IMR-90 (cell line): ENCODE data around the gene PMP22. TPM values are rescaled to one million over a fixed set of nuclear protein-coding genes. Genes with fewer than 3 reads are reported as not detected.

ENCODE experiments used
- ATAC-seq: fragments of 200-7000 bp; cut with Tn5 transposase; 2 replicates; pipeline ENCODE4 v1.9.1; 2020; ENCODE audit warnings: low read depth, mild to moderate bottlenecking, moderate library complexity
- BruUV-seq: library from RNA; stranded (reverse); fragments of 400-500 nt; replicated peaks from 2 replicates; lab custom pipeline; 2021; lab: Mats Ljungman, UMichigan
- CTCF ChIA-PET: fragments of 300-600 bp; formaldehyde crosslinking; extraction: SDS; loops from one replicate; lab custom pipeline; 2021; ENCODE audit warnings: antibody characterized with exemption; lab: Yijun Ruan, JAX
- POLR2A ChIA-PET: fragments of 300-600 bp; sonication (Branson Sonifier 250); formaldehyde crosslinking; loops from one replicate; lab custom pipeline; 2022; ENCODE audit warnings: antibody characterized with exemption; ENCODE audit not compliant: unreplicated experiment; lab: Charles Lee
- DNase-seq: peaks from one replicate; pipeline ENCODE4 v3.0.0; 2013
- H2AFZ ChIP-seq: replicated peaks from 2 replicates; pipeline ENCODE3; 2013; ENCODE audit warnings: low read length, mild to moderate bottlenecking; ENCODE audit not compliant: poor library complexity
- H2AK5ac ChIP-seq: 2 replicates; pipeline ENCODE4 v1.6.1; 2013; ENCODE audit warnings: low read depth, low read length, inconsistent platforms
- H2AK9ac ChIP-seq: replicated peaks from 2 replicates; pipeline ENCODE3; 2013; ENCODE audit warnings: mild to moderate bottlenecking, low read depth, low read length, moderate library complexity; ENCODE audit not compliant: poor library complexity
- H2BK120ac ChIP-seq: 2 replicates; pipeline ENCODE4 v1.6.1; 2013; ENCODE audit warnings: low read depth, low read length, inconsistent platforms
- H2BK15ac ChIP-seq: 3 replicates; pipeline ENCODE4 v1.6.1; 2013; ENCODE audit warnings: low read depth, low read length, inconsistent platforms
- H2BK20ac ChIP-seq: 2 replicates; pipeline ENCODE4 v1.6.1; 2013; ENCODE audit warnings: low read depth, mild to moderate bottlenecking, inconsistent platforms, low read length, moderate library complexity
- H2BK5ac ChIP-seq: 2 replicates; pipeline ENCODE4 v1.6.1; 2013; ENCODE audit warnings: mild to moderate bottlenecking, low read depth, low read length, inconsistent platforms; ENCODE audit not compliant: poor library complexity, severe bottlenecking
- H3K14ac ChIP-seq: replicated peaks from 2 replicates; pipeline ENCODE4 v1.6.1; 2013; ENCODE audit warnings: low read depth, low read length, inconsistent platforms
- H3K18ac ChIP-seq: 2 replicates; pipeline ENCODE4 v1.6.1; 2013; ENCODE audit warnings: low read depth, low read length, control low read depth
- H3K23ac ChIP-seq: 2 replicates; pipeline ENCODE4 v1.6.1; 2013; ENCODE audit warnings: low read depth, low read length, inconsistent platforms
- H3K27ac ChIP-seq: 2 replicates; pipeline ENCODE4 v1.5.1; 2013; ENCODE audit warnings: mild to moderate bottlenecking, control low read depth, low read length; ENCODE audit not compliant: insufficient read depth
- H3K27me3 ChIP-seq: 2 replicates; pipeline ENCODE4 v1.6.1; 2013; ENCODE audit warnings: low read length; ENCODE audit not compliant: control insufficient read depth, insufficient read depth
- H3K36me3 ChIP-seq: 2 replicates; pipeline ENCODE4 v1.6.1; 2013; ENCODE audit warnings: low read length, mixed read lengths; ENCODE audit not compliant: control insufficient read depth, insufficient read depth
- H3K4ac ChIP-seq: 2 replicates; pipeline ENCODE4 v1.6.1; 2013; ENCODE audit warnings: low read depth, low read length, inconsistent platforms
- H3K4me1 ChIP-seq: 2 replicates; pipeline ENCODE4 v1.6.1; 2013; ENCODE audit warnings: low read length, mixed read lengths; ENCODE audit not compliant: control insufficient read depth, insufficient read depth
- H3K4me2 ChIP-seq: 2 replicates; pipeline ENCODE4 v1.6.1; 2013; ENCODE audit warnings: low read depth, mild to moderate bottlenecking, control low read depth, low read length, moderate library complexity
- H3K4me3 ChIP-seq: 2 replicates; pipeline ENCODE4 v1.5.1; 2013; ENCODE audit warnings: low read depth, mild to moderate bottlenecking, control low read depth, low read length, moderate library complexity; ENCODE audit not compliant: insufficient read depth
- H3K56ac ChIP-seq: 2 replicates; pipeline ENCODE4 v1.6.1; 2013; ENCODE audit warnings: low read length, inconsistent platforms; ENCODE audit not compliant: insufficient read depth; ENCODE audit errors: extremely low read depth
- H3K79me1 ChIP-seq, 2 experiments: 2 replicates each; pipeline ENCODE4 v1.6.1; 2013; ENCODE audit warnings: low read length in 2 of 2, inconsistent platforms in 1 of 2, low read depth in 1 of 2
- H3K9ac ChIP-seq: 2 replicates; pipeline ENCODE4 v1.6.1; 2013; ENCODE audit warnings: low read depth, low read length, control low read depth
- H3K9me1 ChIP-seq: 2 replicates; pipeline ENCODE4 v1.6.1; 2013; ENCODE audit warnings: low read length, inconsistent platforms; ENCODE audit not compliant: insufficient read depth
- H3K9me3 ChIP-seq: 2 replicates; pipeline ENCODE4 v1.6.1; 2013; ENCODE audit warnings: low read length; ENCODE audit not compliant: control insufficient read depth, insufficient read depth
- H4K20me1 ChIP-seq: 2 replicates; pipeline ENCODE4 v1.6.1; 2013; ENCODE audit warnings: low read length, inconsistent platforms; ENCODE audit not compliant: insufficient read depth
- H4K5ac ChIP-seq: 2 replicates; pipeline ENCODE4 v1.6.1; 2013; ENCODE audit warnings: mild to moderate bottlenecking, low read depth, low read length, control low read depth
- H4K8ac ChIP-seq, 2 experiments: 2 replicates each; pipeline ENCODE4 v1.6.1; 2013; ENCODE audit warnings: low read depth in 2 of 2, low read length in 2 of 2, control low read depth in 1 of 2, inconsistent platforms in 1 of 2
- H4K91ac ChIP-seq: 2 replicates; pipeline ENCODE4 v1.6.1; 2013; ENCODE audit warnings: low read depth, low read length, inconsistent platforms; ENCODE audit not compliant: insufficient read depth
- BHLHE40 ChIP-seq: fragments of 150-350 bp; IDR thresholded peaks from 2 replicates; pipeline ENCODE4 v1.6.1; 2016; ENCODE audit warnings: mild to moderate bottlenecking, low read depth, low read length
- CEBPB ChIP-seq: IDR thresholded peaks from 2 replicates; pipeline ENCODE4 v1.6.1; 2012; ENCODE audit warnings: low read depth, low read length, improper control_type of control experiment
- CHD1 ChIP-seq: IDR thresholded peaks from 2 replicates; pipeline ENCODE4 v1.6.1; 2012; ENCODE audit warnings: low read depth, low read length, improper control_type of control experiment
- FOS ChIP-seq: fragments of 150-350 bp; IDR thresholded peaks from 2 replicates; pipeline ENCODE4 v1.6.1; 2016; ENCODE audit warnings: low read depth, low read length
- MAFK ChIP-seq: IDR thresholded peaks from 2 replicates; pipeline ENCODE4 v1.6.1; 2012; ENCODE audit warnings: low read depth, low read length, improper control_type of control experiment
- MAZ ChIP-seq: IDR thresholded peaks from 2 replicates; pipeline ENCODE4 v1.6.1; 2012; ENCODE audit warnings: low read depth, mild to moderate bottlenecking, low read length, improper control_type of control experiment, moderate library complexity, borderline replicate concordance
- MXI1 ChIP-seq: IDR thresholded peaks from 2 replicates; pipeline ENCODE4 v1.6.1; 2012; ENCODE audit warnings: low read depth, mild to moderate bottlenecking, low read length, moderate library complexity, borderline replicate concordance
- NFE2L2 ChIP-seq: fragments of 150-350 bp; IDR thresholded peaks from 2 replicates; pipeline ENCODE4 v1.6.1; 2016; ENCODE audit warnings: low read depth, mild to moderate bottlenecking, low read length
- POLR2A ChIP-seq: IDR thresholded peaks from 2 replicates; pipeline ENCODE4 v1.6.1; 2012; ENCODE audit warnings: mild to moderate bottlenecking, low read depth, low read length
- RAD21 ChIP-seq: IDR thresholded peaks from 2 replicates; pipeline ENCODE4 v1.6.1; 2012; ENCODE audit warnings: low read length, improper control_type of control experiment
- RCOR1 ChIP-seq: IDR thresholded peaks from 2 replicates; pipeline ENCODE4 v1.6.1; 2012; ENCODE audit warnings: mild to moderate bottlenecking, low read length, improper control_type of control experiment; ENCODE audit not compliant: insufficient replicate concordance
- RFX5 ChIP-seq: IDR thresholded peaks from 2 replicates; pipeline ENCODE4 v1.8.0; 2012; ENCODE audit warnings: low read depth, mild to moderate bottlenecking, low read length, moderate library complexity
- SMC3 ChIP-seq: fragments of 150-350 bp; IDR thresholded peaks from 2 replicates; pipeline ENCODE4 v1.6.1; 2016; ENCODE audit warnings: low read depth, mild to moderate bottlenecking, antibody characterized with exemption, low read length, moderate library complexity
- WGBS, 2 experiments: methylation state at CpG; one replicate each; pipeline versions ENCODE4 v1.1.5 to v1.1.7; 2013; ENCODE audit warnings: missing lambda C conversion rate in 2 of 2; ENCODE audit not compliant: insufficient read length in 1 of 2; ENCODE audit errors: extremely low coverage in 2 of 2; 5-methylcytosine and 5-hydroxymethylcytosine counted together
- dilution Hi-C: fragments of 300-500 bp; cut with HindIII; formaldehyde crosslinking; loops from one replicate; pipeline ENCODE4 v1.14.3; 2018; ENCODE audit warnings: low sequenced_read_pairs; ENCODE audit not compliant: unreplicated experiment
- in situ Hi-C: fragments of 300-500 bp; cut with MboI; formaldehyde crosslinking; loops from 3 replicates; pipeline ENCODE4 v1.14.3; 2019; ENCODE audit warnings: low sequenced_read_pairs, inconsistent platforms, mixed read lengths
- intact Hi-C: fragments of 100-400 bp; cut with micrococcal nuclease; formaldehyde crosslinking; loops from 2 replicates; pipeline ENCODE4 v1.10.0; 2022
- polyA plus RNA-seq, 3 experiments: library from polyadenylated mRNA; depleted of rRNA; stranded (reverse); fragments of >200 nt; gene quantifications; 2 replicates each; pipeline ENCODE4 v1.2.3, GENCODE V29; 2012; ENCODE audit warnings: low replicate concordance in 1 of 3
- total RNA-seq: library from RNA; depleted of rRNA; stranded (reverse); fragments of >200 nt; gene quantifications from 2 replicates; pipeline ENCODE4 v1.2.3, GENCODE V29; 2012
- TF ChIP-seq, protein P1 (sequence below): fragments of 150-350 bp; IDR thresholded peaks from 2 replicates; pipeline ENCODE4 v1.6.1; 2016; ENCODE audit warnings: low read depth, mild to moderate bottlenecking, low read length, moderate library complexity, borderline replicate concordance
- TF ChIP-seq, protein P2 (sequence below): fragments of 150-350 bp; IDR thresholded peaks from 2 replicates; pipeline ENCODE4 v1.6.1; 2017; ENCODE audit warnings: mild to moderate bottlenecking, antibody characterized with exemption, low read length, low read depth
- TF ChIP-seq, protein P3 (sequence below): conservative IDR thresholded peaks from 2 replicates; pipeline ENCODE4 v1.5.1; 2012; ENCODE audit warnings: mild to moderate bottlenecking, low read depth, low read length, improper control_type of control experiment

Gene PMP22
- total and polyA plus RNA-seq, 2 of the 4 experiments (the other 2 are of a cell fraction): 33.5 to 72.8 TPM

DNA sequence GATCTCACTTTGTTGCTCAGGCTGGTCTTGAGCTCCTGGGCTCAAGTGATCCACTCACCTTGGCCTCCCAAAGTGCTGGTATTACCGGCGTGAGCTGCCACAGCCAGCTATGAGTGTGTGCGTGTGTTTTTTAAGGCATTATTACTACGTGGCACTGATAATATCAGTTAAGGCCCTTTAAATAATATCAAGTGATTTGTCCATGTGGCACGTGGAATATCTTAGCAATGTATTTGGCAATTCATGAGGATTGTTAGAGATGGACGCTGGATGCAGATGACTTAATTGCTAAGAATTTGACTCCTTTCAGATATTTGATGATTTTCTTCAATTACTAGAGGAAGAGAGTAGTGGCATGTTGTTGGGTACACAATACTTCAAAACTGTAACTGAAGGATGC, 25.5 kb upstream of the PMP22 start:
- ATAC-seq (no peak), DNase-seq (no peak)
- Histone ChIP-seq H3K9ac (no peak overlapping the region), H3K27me3 (peaks cover 7% of the 10 kb centered on the region; the same call in 1 of the 2 replicates), H3K56ac (no peak overlapping the region), H2AFZ (no peak overlapping the region), H3K4me3 (no peak overlapping the region), H3K79me1 (no peaks in the 10 kb centered on the region), H2BK15ac (no peak overlapping the region), H2BK20ac (no peak overlapping the region), H4K20me1 (no peaks in the 10 kb centered on the region), H3K4me1 (peaks cover 7% of the 10 kb centered on the region), H3K4me2 (no peak overlapping the region), H2BK120ac (no peak overlapping the region), H2AK9ac (no peak overlapping the region), H3K23ac (no peak overlapping the region), H3K36me3 (no peaks in the 10 kb centered on the region), H3K4ac (no peak overlapping the region), H3K18ac (peak overlapping the region; percentile 53; the same call in 1 of the 2 replicates), H3K27ac (no peak overlapping the region), H3K9me3 (peaks cover 3% of the 10 kb centered on the region), H2AK5ac (peak overlapping the region; percentile 67), H3K14ac (no peak overlapping the region), H4K5ac (no peak overlapping the region), H4K8ac (no peak overlapping the region), H3K9me1 (no peaks in the 10 kb centered on the region), H4K91ac (no peak overlapping the region), H2BK5ac (no peak overlapping the region)
- no peak for TF ChIP-seq MAZ
- TF ChIP-seq, protein P1, sequence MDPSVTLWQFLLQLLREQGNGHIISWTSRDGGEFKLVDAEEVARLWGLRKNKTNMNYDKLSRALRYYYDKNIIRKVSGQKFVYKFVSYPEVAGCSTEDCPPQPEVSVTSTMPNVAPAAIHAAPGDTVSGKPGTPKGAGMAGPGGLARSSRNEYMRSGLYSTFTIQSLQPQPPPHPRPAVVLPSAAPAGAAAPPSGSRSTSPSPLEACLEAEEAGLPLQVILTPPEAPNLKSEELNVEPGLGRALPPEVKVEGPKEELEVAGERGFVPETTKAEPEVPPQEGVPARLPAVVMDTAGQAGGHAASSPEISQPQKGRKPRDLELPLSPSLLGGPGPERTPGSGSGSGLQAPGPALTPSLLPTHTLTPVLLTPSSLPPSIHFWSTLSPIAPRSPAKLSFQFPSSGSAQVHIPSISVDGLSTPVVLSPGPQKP: no peak
- TF ChIP-seq RCOR1: no peak
- TF ChIP-seq CEBPB: no peak
- TF ChIP-seq FOS: no peak
- no peak for TF ChIP-seq CHD1
- TF ChIP-seq POLR2A: no peak
- TF ChIP-seq NFE2L2: no peak
- TF ChIP-seq RAD21: no peak
- TF ChIP-seq, protein P2, sequence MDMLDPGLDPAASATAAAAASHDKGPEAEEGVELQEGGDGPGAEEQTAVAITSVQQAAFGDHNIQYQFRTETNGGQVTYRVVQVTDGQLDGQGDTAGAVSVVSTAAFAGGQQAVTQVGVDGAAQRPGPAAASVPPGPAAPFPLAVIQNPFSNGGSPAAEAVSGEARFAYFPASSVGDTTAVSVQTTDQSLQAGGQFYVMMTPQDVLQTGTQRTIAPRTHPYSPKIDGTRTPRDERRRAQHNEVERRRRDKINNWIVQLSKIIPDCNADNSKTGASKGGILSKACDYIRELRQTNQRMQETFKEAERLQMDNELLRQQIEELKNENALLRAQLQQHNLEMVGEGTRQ: no peak
- TF ChIP-seq SMC3: no peak
- TF ChIP-seq MXI1: no peak
- no peak; the same call in 1 of the 2 replicates for TF ChIP-seq BHLHE40
- no peak for TF ChIP-seq MAFK
- TF ChIP-seq, protein P3, sequence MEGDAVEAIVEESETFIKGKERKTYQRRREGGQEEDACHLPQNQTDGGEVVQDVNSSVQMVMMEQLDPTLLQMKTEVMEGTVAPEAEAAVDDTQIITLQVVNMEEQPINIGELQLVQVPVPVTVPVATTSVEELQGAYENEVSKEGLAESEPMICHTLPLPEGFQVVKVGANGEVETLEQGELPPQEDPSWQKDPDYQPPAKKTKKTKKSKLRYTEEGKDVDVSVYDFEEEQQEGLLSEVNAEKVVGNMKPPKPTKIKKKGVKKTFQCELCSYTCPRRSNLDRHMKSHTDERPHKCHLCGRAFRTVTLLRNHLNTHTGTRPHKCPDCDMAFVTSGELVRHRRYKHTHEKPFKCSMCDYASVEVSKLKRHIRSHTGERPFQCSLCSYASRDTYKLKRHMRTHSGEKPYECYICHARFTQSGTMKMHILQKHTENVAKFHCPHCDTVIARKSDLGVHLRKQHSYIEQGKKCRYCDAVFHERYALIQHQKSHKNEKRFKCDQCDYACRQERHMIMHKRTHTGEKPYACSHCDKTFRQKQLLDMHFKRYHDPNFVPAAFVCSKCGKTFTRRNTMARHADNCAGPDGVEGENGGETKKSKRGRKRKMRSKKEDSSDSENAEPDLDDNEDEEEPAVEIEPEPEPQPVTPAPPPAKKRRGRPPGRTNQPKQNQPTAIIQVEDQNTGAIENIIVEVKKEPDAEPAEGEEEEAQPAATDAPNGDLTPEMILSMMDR: no peak
- no peak for TF ChIP-seq RFX5
- dilution Hi-C loops: no loop called here
- in situ Hi-C loops: no loop called here
- intact Hi-C loops: no loop called here
- CTCF ChIA-PET: no interaction called here
- BruUV-seq: no TSS peak
- WGBS, 2 experiments: no CpG with 5 or more reads among the region's 6 CpGs
- POLR2A ChIA-PET: no interaction called here
